ENCODE results near the gene PRKCH. TPM values are rescaled to one million over a fixed set of nuclear protein-coding genes. Genes with fewer than 3 reads are reported as not detected.

PRKCH gene
- total and polyA plus RNA-seq, 2 donors (not counting 3 experiments of a cell fraction or from before 2014, with no cell fraction given) = 97.7 to 103 TPM

DNA sequence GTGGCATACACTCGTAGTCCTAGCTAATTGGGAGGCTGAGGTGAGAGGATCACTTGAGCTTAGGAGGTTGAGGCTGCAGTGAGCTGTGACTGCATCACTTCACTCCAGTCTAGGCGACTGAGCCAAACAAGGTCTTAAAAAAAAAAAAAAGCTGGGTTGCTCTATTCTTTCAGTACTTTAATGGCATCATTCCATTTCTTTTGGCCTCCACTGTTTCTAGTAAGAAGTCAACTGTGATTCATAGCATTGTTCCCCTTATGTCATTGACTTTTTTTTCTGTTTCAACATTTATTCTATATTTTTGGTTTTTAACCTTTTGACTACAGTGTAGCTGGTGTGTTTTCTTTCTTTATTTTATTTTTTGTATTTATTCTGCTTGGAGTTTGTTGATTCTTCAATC lies 16.7 kb upstream of the PRKCH start:
- Histone ChIP-seq H3K79me2 (ENCODE audit: control insufficient read depth, insufficient read depth, low read length) (no peaks in the 10 kb centered on the region), H3K36me3 (ENCODE audit: control insufficient read depth in 2 of 2, extremely low read depth in 1 of 2, insufficient read depth in 2 of 2, low read length in 2 of 2) (no peaks in the 10 kb centered on the region), H3K9me1 (replicated peaks; ENCODE audit: control insufficient read depth, extremely low read depth, insufficient read depth, low read length) (no peaks in the 10 kb centered on the region), H4K20me1 (replicated peaks; ENCODE audit: control insufficient read depth, extremely low read depth, insufficient read depth, low read length) (no peaks in the 10 kb centered on the region), H2AFZ (ENCODE audit: low read depth, low read length) (no peak overlapping the region), H3K9me3 (replicated peaks; ENCODE audit: control insufficient read depth, insufficient read depth, low read length) (no peaks in the 10 kb centered on the region), H3K9ac (replicated peaks; ENCODE audit: extremely low read depth, insufficient read depth, low read length) (no peak overlapping the region), H3K27ac (ENCODE audit: insufficient read depth, low read depth, low read length) (no peak overlapping the region), H3K4me2 (ENCODE audit: insufficient read depth, low read length) (no peak overlapping the region), H3K4me1 (ENCODE audit: control insufficient read depth, extremely low read depth, insufficient read depth, low read length) (peaks cover 41% of the 10 kb centered on the region), H3K27me3 (ENCODE audit: control insufficient read depth in 2 of 2, insufficient read depth in 2 of 2, low read length in 2 of 2) (no peaks in the 10 kb centered on the region), H3K4me3 (replicated peaks in 1 of 3; ENCODE audit: insufficient read depth in 1 of 3, low read depth in 1 of 3, low read length in 3 of 3) (no peak overlapping the region)
- ChIA-PET POLR2A (no interaction called here), CTCF (interaction anchor here (1.5 kb wide), 1 partner anchor 534 kb away, joined by 4 read pairs; no protein-coding TSS in a partner anchor)
- no TSS peak for BruUV-seq (replicated peaks)
- TF ChIP-seq POLR2A (IDR thresholded peaks at IDR 0.05; ENCODE audit: low read depth, low read length) = no peak
- TF ChIP-seq JUN (IDR thresholded peaks at IDR 0.05; ENCODE audit: borderline replicate concordance, insufficient read depth, insufficient read length, low read depth) = no peak
- TF ChIP-seq GATA2 (IDR thresholded peaks at IDR 0.05; ENCODE audit: insufficient read depth, insufficient read length, low read depth, low read length) = no peak
- TF ChIP-seq, protein P1, sequence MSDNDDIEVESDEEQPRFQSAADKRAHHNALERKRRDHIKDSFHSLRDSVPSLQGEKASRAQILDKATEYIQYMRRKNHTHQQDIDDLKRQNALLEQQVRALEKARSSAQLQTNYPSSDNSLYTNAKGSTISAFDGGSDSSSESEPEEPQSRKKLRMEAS (IDR thresholded peaks at IDR 0.05; ENCODE audit: insufficient read depth, insufficient read length) = no peak
- TF ChIP-seq FOS (IDR thresholded peaks at IDR 0.05; ENCODE audit: borderline replicate concordance, insufficient read depth, low read length) = no peak
- DNase-seq (ENCODE audit: low read depth, low spot score) (no peak), FAIRE-seq (no peak)
- dilution Hi-C loops (cut with MboI; ENCODE audit: extremely low pct_ligation_motif_present, low sequenced_read_pairs) = no loop called here
- intact Hi-C loops (cut with micrococcal nuclease) = no loop called here

DNA sequence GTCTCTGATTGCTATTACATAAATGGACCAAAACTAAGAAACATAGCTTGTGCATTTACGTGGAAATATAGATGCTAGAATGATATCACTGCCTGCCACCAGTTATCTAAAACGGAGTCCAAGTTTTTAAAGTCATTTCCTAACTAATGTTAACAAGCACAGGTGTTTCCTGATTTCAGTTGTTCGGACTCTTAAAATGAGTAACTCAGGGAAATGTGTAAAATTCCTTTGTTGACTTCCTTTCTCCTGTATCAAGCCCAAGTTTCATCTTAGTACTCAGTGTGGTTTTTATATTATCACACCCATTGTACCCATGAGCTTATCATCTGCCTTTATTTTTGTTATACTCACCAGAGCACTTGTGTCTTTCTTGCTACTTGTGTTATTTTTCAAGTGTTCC lies 13.2 kb upstream of the PRKCH start:
- dilution Hi-C loops (cut with MboI; ENCODE audit: extremely low pct_ligation_motif_present, low sequenced_read_pairs) = no loop called here
- Histone ChIP-seq H3K27ac (ENCODE audit: insufficient read depth, low read depth, low read length) (peak overlapping the region; percentile 89), H3K27me3 (ENCODE audit: control insufficient read depth in 2 of 2, insufficient read depth in 2 of 2, low read length in 2 of 2) (no peaks in the 10 kb centered on the region), H3K4me1 (ENCODE audit: control insufficient read depth, extremely low read depth, insufficient read depth, low read length) (peaks cover 28% of the 10 kb centered on the region), H3K9me3 (replicated peaks; ENCODE audit: control insufficient read depth, insufficient read depth, low read length) (no peaks in the 10 kb centered on the region), H3K79me2 (ENCODE audit: control insufficient read depth, insufficient read depth, low read length) (no peaks in the 10 kb centered on the region), H3K4me2 (ENCODE audit: insufficient read depth, low read length) (peak overlapping the region; percentile 64), H3K9me1 (replicated peaks; ENCODE audit: control insufficient read depth, extremely low read depth, insufficient read depth, low read length) (no peaks in the 10 kb centered on the region), H2AFZ (ENCODE audit: low read depth, low read length) (no peak overlapping the region), H4K20me1 (replicated peaks; ENCODE audit: control insufficient read depth, extremely low read depth, insufficient read depth, low read length) (no peaks in the 10 kb centered on the region), H3K9ac (replicated peaks; ENCODE audit: extremely low read depth, insufficient read depth, low read length) (peak overlapping the region; percentile 19), H3K4me3 (replicated peaks in 1 of 3; ENCODE audit: insufficient read depth in 1 of 3, low read depth in 1 of 3, low read length in 3 of 3) (no peak overlapping the region), H3K36me3 (ENCODE audit: control insufficient read depth in 2 of 2, extremely low read depth in 1 of 2, insufficient read depth in 2 of 2, low read length in 2 of 2) (no peaks in the 10 kb centered on the region)
- FAIRE-seq (peak; percentile 98), DNase-seq (ENCODE audit: low read depth, low spot score) (peak; percentile 96)
- TF ChIP-seq POLR2AphosphoS5 (IDR thresholded peaks at IDR 0.05; ENCODE audit: insufficient read depth, low read depth, low read length) (peak; percentile 91), GATA2 (IDR thresholded peaks at IDR 0.05; ENCODE audit: insufficient read depth, insufficient read length, low read depth, low read length) (peak; percentile 85), MYC (IDR thresholded peaks at IDR 0.05; ENCODE audit: low read depth, low read length) (no peak), FOS (IDR thresholded peaks at IDR 0.05; ENCODE audit: borderline replicate concordance, insufficient read depth, low read length) (peak; percentile 77), POLR2A (IDR thresholded peaks at IDR 0.05; ENCODE audit: low read depth, low read length) (peak; percentile 84), EZH2 (IDR thresholded peaks at IDR 0.05; ENCODE audit: borderline replicate concordance, low read depth, low read length, severe bottlenecking) (no peak), JUN (IDR thresholded peaks at IDR 0.05; ENCODE audit: borderline replicate concordance, insufficient read depth, insufficient read length, low read depth) (peak; percentile 88)
- TF ChIP-seq, protein P1 (IDR thresholded peaks at IDR 0.05; ENCODE audit: insufficient read depth, insufficient read length) = no peak
- TF ChIP-seq, protein P2, sequence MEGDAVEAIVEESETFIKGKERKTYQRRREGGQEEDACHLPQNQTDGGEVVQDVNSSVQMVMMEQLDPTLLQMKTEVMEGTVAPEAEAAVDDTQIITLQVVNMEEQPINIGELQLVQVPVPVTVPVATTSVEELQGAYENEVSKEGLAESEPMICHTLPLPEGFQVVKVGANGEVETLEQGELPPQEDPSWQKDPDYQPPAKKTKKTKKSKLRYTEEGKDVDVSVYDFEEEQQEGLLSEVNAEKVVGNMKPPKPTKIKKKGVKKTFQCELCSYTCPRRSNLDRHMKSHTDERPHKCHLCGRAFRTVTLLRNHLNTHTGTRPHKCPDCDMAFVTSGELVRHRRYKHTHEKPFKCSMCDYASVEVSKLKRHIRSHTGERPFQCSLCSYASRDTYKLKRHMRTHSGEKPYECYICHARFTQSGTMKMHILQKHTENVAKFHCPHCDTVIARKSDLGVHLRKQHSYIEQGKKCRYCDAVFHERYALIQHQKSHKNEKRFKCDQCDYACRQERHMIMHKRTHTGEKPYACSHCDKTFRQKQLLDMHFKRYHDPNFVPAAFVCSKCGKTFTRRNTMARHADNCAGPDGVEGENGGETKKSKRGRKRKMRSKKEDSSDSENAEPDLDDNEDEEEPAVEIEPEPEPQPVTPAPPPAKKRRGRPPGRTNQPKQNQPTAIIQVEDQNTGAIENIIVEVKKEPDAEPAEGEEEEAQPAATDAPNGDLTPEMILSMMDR (IDR thresholded peaks at IDR 0.05; ENCODE audit: extremely low read depth in 1 of 2, insufficient read depth in 1 of 2, low read depth in 1 of 2, low read length in 2 of 2) = no peak
- ChIA-PET CTCF (interaction anchor here (0.7 to 1.9 kb wide), 17 partner anchors 9 to 168 kb away, joined by 3 to 18 read pairs (median 4); partner anchors contain the start of genes PRKCH and TMEM30B), POLR2A (interaction anchor here (0.6 to 1.3 kb wide), 4 partner anchors 13 to 54 kb away, joined by 3 to 9 read pairs (median 5); partner anchors contain the start of gene PRKCH)
- no TSS peak for BruUV-seq (replicated peaks)
- intact Hi-C loops (cut with micrococcal nuclease) = loop anchor here (1.0 kb wide), 4 partner anchors 13 to 48 kb away; partner anchors contain the start of gene PRKCH
